ENCODE data around the gene TBC1D17. TPM values are rescaled to one million over a fixed set of nuclear protein-coding genes. Genes with fewer than 3 reads are reported as not detected.

Gene TBC1D17
- total RNA-seq, 1 experiment from 2014 or later: 35.1 TPM

- DNase-seq (ENCODE audit: low spot score): peak; percentile 85
- Histone ChIP-seq H3K36me3 (ENCODE audit: insufficient read depth, low read length, poor library complexity, severe bottlenecking) (peaks cover 10% of the 10 kb centered on the region), H3K27me3 (replicated peaks; ENCODE audit: insufficient read depth, low read depth, low read length, poor library complexity) (no peaks in the 10 kb centered on the region), H3K4me1 (ENCODE audit: insufficient read depth, low read length, poor library complexity, severe bottlenecking) (no peaks in the 10 kb centered on the region), H3K27ac (ENCODE audit: low read depth, low read length, poor library complexity, severe bottlenecking) (no peak overlapping the region), H3K9me3 (ENCODE audit: low read depth, low read length, poor library complexity, severe bottlenecking) (no peaks in the 10 kb centered on the region), H3K4me3 (ENCODE audit: low read depth, low read length, poor library complexity, severe bottlenecking) (peak overlapping the region; percentile 34)
- intact Hi-C loops (cut with micrococcal nuclease; ENCODE audit: unreplicated experiment): loop anchor here (1.0 kb wide), 1 partner anchor 45 kb away; no protein-coding TSS in a partner anchor
- TF ChIP-seq CTCF (conservative IDR thresholded peaks at IDR 0.05; ENCODE audit: low read depth, low read length) (peak; percentile 96), EZH2 (IDR thresholded peaks at IDR 0.05; ENCODE audit: borderline replicate concordance, low read depth, low read length, poor library complexity, severe bottlenecking) (no peak)
- CTCF ChIA-PET: interaction anchor here (0.7 to 1.1 kb wide), 3 partner anchors 39 to 47 kb away, joined by 3 to 4 read pairs (median 3); no protein-coding TSS in a partner anchor
- POLR2A ChIA-PET (ENCODE audit: low non-redundant PET): interaction anchor here (0.6 kb wide), 1 partner anchor 20 kb away, joined by 5 read pairs; no protein-coding TSS in a partner anchor
- BruUV-seq (replicated peaks): no TSS peak
These were observed 60.4 kb downstream of the TBC1D17 start for GRCh38 chr19:49937750-49938381.

Small RNA genes within 50 kb of the gene (microRNA-seq; reads per million reads assigned to microRNA genes)
- gene MIR4749 (17.8 reads per million, percentile 41 among the genes with 10 or more reads in this experiment), gene MIR4750 (1.9 reads per million), gene MIR6800 (2.4 reads per million)

Other genes starting within 250 kb of the TBC1D17 start
- gene RRAS, start 237.6 kb upstream of the TBC1D17 start, total RNA-seq (2021): 27.6 and 32.4 TPM in 2 replicates
- 92.7 and 98.2 TPM in 2 replicates for gene SCAF1, start 235.5 kb upstream of the TBC1D17 start, total RNA-seq (2021)
- gene IRF3, start 211.8 kb upstream of the TBC1D17 start, total RNA-seq (2021): 81.7 and 88.0 TPM in 2 replicates
- 97.4 and 99.1 TPM in 2 replicates for gene BCL2L12, start 211.8 kb upstream of the TBC1D17 start, total RNA-seq (2021)
- gene PRMT1, start 200.4 kb upstream of the TBC1D17 start, total RNA-seq (2021): 523 and 536 TPM in 2 replicates
- gene ADM5, start 188.1 kb upstream of the TBC1D17 start, total RNA-seq (2021): 4.3 TPM in 2 replicates
- 23.3 and 30.0 TPM in 2 replicates for gene CPT1C, start 186.6 kb upstream of the TBC1D17 start, total RNA-seq (2021)
- gene TSKS, start 114.4 kb upstream of the TBC1D17 start, total RNA-seq (2021): not detected in 2 replicates
- gene AP2A1, start 110.7 kb upstream of the TBC1D17 start, total RNA-seq (2021): 80.1 and 98.5 TPM in 2 replicates
- 53.0 and 64.3 TPM in 2 replicates for gene FUZ, start 64.4 kb upstream of the TBC1D17 start, total RNA-seq (2021)
- 93.0 and 111 TPM in 2 replicates for gene MED25, start 59.4 kb upstream of the TBC1D17 start, total RNA-seq (2021)
- 331 and 356 TPM in 2 replicates for gene PTOV1, start 26.5 kb upstream of the TBC1D17 start, total RNA-seq (2021)
- gene PNKP, start 10.1 kb upstream of the TBC1D17 start, total RNA-seq (2021): 122 and 130 TPM in 2 replicates
- gene AKT1S1, start 347 bp upstream of the TBC1D17 start, total RNA-seq (2021): 80.3 and 81.5 TPM in 2 replicates
- gene IL4I1, start 19.2 kb downstream of the TBC1D17 start, total RNA-seq (2021): 1.3 TPM in 2 replicates
- gene ATF5, start 51.5 kb downstream of the TBC1D17 start, total RNA-seq (2021): 302 and 322 TPM in 2 replicates
- 98.5 and 100 TPM in 2 replicates for gene NUP62, start 51.8 kb downstream of the TBC1D17 start, total RNA-seq (2021)
- not detected in 2 replicates for gene SIGLEC11, start 83.5 kb downstream of the TBC1D17 start, total RNA-seq (2021)
- 44.4 and 47.5 TPM in 2 replicates for gene VRK3, start 147.7 kb downstream of the TBC1D17 start, total RNA-seq (2021)
- 14.4 and 15.6 TPM in 2 replicates for gene ZNF473, start 148.3 kb downstream of the TBC1D17 start, total RNA-seq (2021)